ENCODE results near the gene GGCX.

DNA sequence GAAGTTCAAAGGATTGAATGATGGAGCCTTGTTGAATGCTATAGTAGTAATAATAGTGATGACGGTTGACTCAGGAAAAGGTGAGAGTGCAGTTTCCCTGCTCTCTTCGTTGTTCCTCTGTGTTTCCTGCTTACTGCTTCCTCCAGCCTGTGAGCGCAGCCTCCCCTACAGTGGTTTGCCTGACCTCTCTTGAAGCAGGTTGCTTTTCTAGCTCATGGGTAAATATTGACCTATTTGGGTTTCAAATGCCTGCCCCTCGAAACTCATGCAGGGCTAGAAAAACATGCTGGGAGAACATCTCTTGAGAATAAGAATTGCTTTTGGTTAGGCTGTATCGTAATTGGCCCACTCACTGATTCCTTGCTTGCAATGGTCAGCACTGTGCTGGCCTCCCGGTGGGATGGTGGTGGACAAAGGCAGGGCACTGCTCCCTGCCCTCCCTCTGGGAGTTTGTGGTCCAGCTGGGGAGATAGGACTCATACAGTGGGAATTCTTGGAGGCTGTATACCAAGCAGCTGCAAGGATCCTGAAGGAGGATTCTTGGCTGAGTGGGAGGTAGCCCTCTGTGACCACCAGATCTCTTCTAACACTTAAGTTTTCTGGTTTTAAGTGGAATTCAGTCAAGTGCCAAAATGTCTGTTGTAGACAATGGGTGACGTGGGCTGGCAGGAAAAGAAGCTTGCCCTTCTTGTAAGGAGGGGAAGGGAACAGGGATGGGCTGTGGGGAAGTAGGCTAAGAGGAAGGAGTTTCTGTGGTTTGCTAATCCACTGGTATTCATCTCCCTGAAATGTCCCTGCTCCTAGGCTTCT is 28.9 kb upstream of the GGCX start:
- TF ChIP-seq POLR2A (IDR thresholded peaks at IDR 0.05; ENCODE audit: low read depth, low read length): no peak
- TF ChIP-seq, protein P1, sequence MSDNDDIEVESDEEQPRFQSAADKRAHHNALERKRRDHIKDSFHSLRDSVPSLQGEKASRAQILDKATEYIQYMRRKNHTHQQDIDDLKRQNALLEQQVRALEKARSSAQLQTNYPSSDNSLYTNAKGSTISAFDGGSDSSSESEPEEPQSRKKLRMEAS (IDR thresholded peaks at IDR 0.05; ENCODE audit: insufficient read depth, insufficient read length): no peak
- TF ChIP-seq, protein P2, sequence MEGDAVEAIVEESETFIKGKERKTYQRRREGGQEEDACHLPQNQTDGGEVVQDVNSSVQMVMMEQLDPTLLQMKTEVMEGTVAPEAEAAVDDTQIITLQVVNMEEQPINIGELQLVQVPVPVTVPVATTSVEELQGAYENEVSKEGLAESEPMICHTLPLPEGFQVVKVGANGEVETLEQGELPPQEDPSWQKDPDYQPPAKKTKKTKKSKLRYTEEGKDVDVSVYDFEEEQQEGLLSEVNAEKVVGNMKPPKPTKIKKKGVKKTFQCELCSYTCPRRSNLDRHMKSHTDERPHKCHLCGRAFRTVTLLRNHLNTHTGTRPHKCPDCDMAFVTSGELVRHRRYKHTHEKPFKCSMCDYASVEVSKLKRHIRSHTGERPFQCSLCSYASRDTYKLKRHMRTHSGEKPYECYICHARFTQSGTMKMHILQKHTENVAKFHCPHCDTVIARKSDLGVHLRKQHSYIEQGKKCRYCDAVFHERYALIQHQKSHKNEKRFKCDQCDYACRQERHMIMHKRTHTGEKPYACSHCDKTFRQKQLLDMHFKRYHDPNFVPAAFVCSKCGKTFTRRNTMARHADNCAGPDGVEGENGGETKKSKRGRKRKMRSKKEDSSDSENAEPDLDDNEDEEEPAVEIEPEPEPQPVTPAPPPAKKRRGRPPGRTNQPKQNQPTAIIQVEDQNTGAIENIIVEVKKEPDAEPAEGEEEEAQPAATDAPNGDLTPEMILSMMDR (IDR thresholded peaks at IDR 0.05; ENCODE audit: extremely low read depth in 1 of 2, insufficient read depth in 1 of 2, low read depth in 1 of 2, low read length in 2 of 2): no peak
